ENCODE results near the gene TRMT2A.

DNA sequence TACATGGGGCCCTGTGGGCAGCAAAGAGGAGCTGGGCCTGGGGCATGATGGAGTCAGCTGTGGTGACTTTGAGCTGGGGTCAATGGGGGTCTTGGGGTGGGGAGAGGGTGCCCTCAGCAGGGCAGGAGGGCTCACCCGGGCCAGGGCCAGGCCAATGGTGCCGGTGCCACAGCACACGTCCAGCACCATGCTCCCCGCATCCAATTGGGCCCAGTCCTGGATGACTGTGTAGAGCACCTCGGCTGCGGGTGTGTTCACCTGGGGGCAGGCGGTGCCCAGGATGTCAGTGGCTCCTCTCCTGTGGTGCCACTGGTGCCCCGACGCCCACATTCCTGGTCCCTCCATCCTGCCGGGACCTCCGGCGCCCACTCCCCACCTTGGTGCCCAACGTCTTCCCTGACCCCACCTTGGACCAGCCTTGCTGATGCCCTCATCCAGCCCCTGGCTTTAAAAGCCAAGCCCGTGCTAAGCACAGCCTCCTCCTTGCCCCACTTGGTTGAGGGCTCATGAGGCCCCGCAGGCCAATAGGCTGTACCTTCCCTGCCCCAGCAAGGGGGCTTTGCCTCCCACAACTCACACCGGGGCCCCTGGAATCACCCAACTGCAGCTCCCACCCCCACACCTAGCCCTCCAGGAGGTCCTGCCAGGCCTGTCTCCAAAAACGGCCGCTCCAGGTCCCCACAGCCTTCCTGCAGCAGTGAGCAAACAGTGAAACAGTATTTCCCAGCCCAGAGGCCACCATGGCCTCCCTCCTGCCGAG, 3.3 kb downstream of the TRMT2A start:
- TF ChIP-seq EZH2 (IDR thresholded peaks at IDR 0.05) (no peak), EZH2phosphoT487 (IDR thresholded peaks at IDR 0.05) (no peak)
- TF ChIP-seq, protein P1, sequence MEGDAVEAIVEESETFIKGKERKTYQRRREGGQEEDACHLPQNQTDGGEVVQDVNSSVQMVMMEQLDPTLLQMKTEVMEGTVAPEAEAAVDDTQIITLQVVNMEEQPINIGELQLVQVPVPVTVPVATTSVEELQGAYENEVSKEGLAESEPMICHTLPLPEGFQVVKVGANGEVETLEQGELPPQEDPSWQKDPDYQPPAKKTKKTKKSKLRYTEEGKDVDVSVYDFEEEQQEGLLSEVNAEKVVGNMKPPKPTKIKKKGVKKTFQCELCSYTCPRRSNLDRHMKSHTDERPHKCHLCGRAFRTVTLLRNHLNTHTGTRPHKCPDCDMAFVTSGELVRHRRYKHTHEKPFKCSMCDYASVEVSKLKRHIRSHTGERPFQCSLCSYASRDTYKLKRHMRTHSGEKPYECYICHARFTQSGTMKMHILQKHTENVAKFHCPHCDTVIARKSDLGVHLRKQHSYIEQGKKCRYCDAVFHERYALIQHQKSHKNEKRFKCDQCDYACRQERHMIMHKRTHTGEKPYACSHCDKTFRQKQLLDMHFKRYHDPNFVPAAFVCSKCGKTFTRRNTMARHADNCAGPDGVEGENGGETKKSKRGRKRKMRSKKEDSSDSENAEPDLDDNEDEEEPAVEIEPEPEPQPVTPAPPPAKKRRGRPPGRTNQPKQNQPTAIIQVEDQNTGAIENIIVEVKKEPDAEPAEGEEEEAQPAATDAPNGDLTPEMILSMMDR (IDR thresholded peaks at IDR 0.05), result no peak
